Effector memory CD4-positive, alpha-beta T cell (primary cell): ENCODE measurements around the gene SPNS3.

Experiments
- DNase-seq, 3 donors: peaks; one replicate each; pipeline ENCODE4 v3.0.0-alpha.2; 2020
- H3K27ac ChIP-seq: 2 replicates; pipeline ENCODE4 v1.7.0; 2013; ENCODE audit warnings: mild to moderate bottlenecking, low read length, moderate library complexity; ENCODE audit not compliant: insufficient read depth, poor library complexity, severe bottlenecking
- H3K27me3 ChIP-seq: replicated peaks from 2 replicates; pipeline ENCODE4 v1.7.0; 2013; ENCODE audit warnings: mild to moderate bottlenecking, low read length; ENCODE audit not compliant: insufficient read depth, control insufficient read depth, poor library complexity, severe bottlenecking
- H3K36me3 ChIP-seq: 2 replicates; pipeline ENCODE4 v1.7.0; 2013; ENCODE audit warnings: mild to moderate bottlenecking, low read length, moderate library complexity; ENCODE audit not compliant: control insufficient read depth, insufficient read depth
- H3K4me1 ChIP-seq: 2 replicates; pipeline ENCODE4 v1.7.0; 2013; ENCODE audit warnings: low read length, mild to moderate bottlenecking; ENCODE audit not compliant: control insufficient read depth, insufficient read depth, poor library complexity, severe bottlenecking
- H3K4me3 ChIP-seq: 2 replicates; pipeline ENCODE4 v1.7.0; 2013; ENCODE audit warnings: low read length, low read depth, mild to moderate bottlenecking; ENCODE audit not compliant: insufficient read depth, poor library complexity, severe bottlenecking
- H3K9me3 ChIP-seq: 2 replicates; pipeline ENCODE4 v1.7.0; 2013; ENCODE audit warnings: mild to moderate bottlenecking, low read length, moderate library complexity; ENCODE audit not compliant: control insufficient read depth

Gene SPNS3

GRCh38 chr17:4444782-4445473 is 11.2 kb downstream of the SPNS3 start:
- no peak overlapping the region for H3K27ac ChIP-seq

GRCh38 chr17:4445731-4446130 is 12.0 kb downstream of the SPNS3 start:
- H3K36me3 ChIP-seq = no peaks in the 10 kb centered on the region
- no peak overlapping the region for H3K27ac ChIP-seq
- no peak overlapping the region for H3K4me3 ChIP-seq
- no peak for DNase-seq
- H3K4me1 ChIP-seq = no peaks in the 10 kb centered on the region
- no peaks in the 10 kb centered on the region for H3K27me3 ChIP-seq
- no peaks in the 10 kb centered on the region for H3K9me3 ChIP-seq

More at GRCh38 chr17:4444782-4445473, 11.2 kb downstream of the SPNS3 start:
- no peaks in the 10 kb centered on the region for H3K4me1 ChIP-seq
- no peaks in the 10 kb centered on the region for H3K36me3 ChIP-seq
- DNase-seq = no peak
- H3K9me3 ChIP-seq = no peaks in the 10 kb centered on the region
- no peaks in the 10 kb centered on the region for H3K27me3 ChIP-seq
- H3K4me3 ChIP-seq = no peak overlapping the region

- Histone ChIP-seq H3K27ac (no peak overlapping the region), H3K4me1 (no peaks in the 10 kb centered on the region), H3K4me3 (no peak overlapping the region), H3K36me3 (no peaks in the 10 kb centered on the region), H3K9me3 (no peaks in the 10 kb centered on the region), H3K27me3 (no peaks in the 10 kb centered on the region)
- DNase-seq = no peak
Measured at GRCh38 chr17:4446326-4447071, 12.8 kb downstream of the SPNS3 start.

- H3K36me3 ChIP-seq = no peaks in the 10 kb centered on the region
- no peak overlapping the region for H3K4me3 ChIP-seq
- H3K27ac ChIP-seq = no peak overlapping the region
- no peaks in the 10 kb centered on the region for H3K27me3 ChIP-seq
- H3K9me3 ChIP-seq = no peaks in the 10 kb centered on the region
- no peaks in the 10 kb centered on the region for H3K4me1 ChIP-seq
- no peak for DNase-seq
Measured at GRCh38 chr17:4448197-4448980, 14.6 kb downstream of the SPNS3 start.

GRCh38 chr17:4449736-4450135 is 16.0 kb downstream of the SPNS3 start:
- Histone ChIP-seq H3K36me3 (no peaks in the 10 kb centered on the region), H3K9me3 (no peaks in the 10 kb centered on the region), H3K4me1 (no peaks in the 10 kb centered on the region), H3K4me3 (no peak overlapping the region), H3K27ac (no peak overlapping the region), H3K27me3 (no peaks in the 10 kb centered on the region)
- DNase-seq = no peak

GRCh38 chr17:4450710-4451316 is 17.1 kb downstream of the SPNS3 start:
- H3K36me3 ChIP-seq = no peaks in the 10 kb centered on the region
- no peaks in the 10 kb centered on the region for H3K4me1 ChIP-seq
- H3K27ac ChIP-seq = no peak overlapping the region
- no peaks in the 10 kb centered on the region for H3K9me3 ChIP-seq
- no peak overlapping the region for H3K4me3 ChIP-seq
- DNase-seq = no peak
- no peaks in the 10 kb centered on the region for H3K27me3 ChIP-seq

GRCh38 chr17:4453812-4454591 is 20.3 kb downstream of the SPNS3 start:
- DNase-seq = no peak
- no peaks in the 10 kb centered on the region for H3K27me3 ChIP-seq

GRCh38 chr17:4460661-4461060 is 26.9 kb downstream of the SPNS3 start:
- DNase-seq = no peak
- no peak overlapping the region for H3K4me3 ChIP-seq
- H3K27me3 ChIP-seq = no peaks in the 10 kb centered on the region
- no peak overlapping the region for H3K27ac ChIP-seq
- no peaks in the 10 kb centered on the region for H3K36me3 ChIP-seq
- H3K9me3 ChIP-seq = no peaks in the 10 kb centered on the region
- no peaks in the 10 kb centered on the region for H3K4me1 ChIP-seq

More at GRCh38 chr17:4453812-4454591, 20.3 kb downstream of the SPNS3 start:
- no peaks in the 10 kb centered on the region for H3K36me3 ChIP-seq
- no peak overlapping the region for H3K4me3 ChIP-seq
- no peaks in the 10 kb centered on the region for H3K9me3 ChIP-seq
- no peaks in the 10 kb centered on the region for H3K4me1 ChIP-seq
- H3K27ac ChIP-seq = no peak overlapping the region

GRCh38 chr17:4463818-4464476 is 30.2 kb downstream of the SPNS3 start:
- H3K36me3 ChIP-seq = no peaks in the 10 kb centered on the region
- no peak overlapping the region for H3K27ac ChIP-seq
- H3K9me3 ChIP-seq = no peaks in the 10 kb centered on the region
- H3K4me1 ChIP-seq = no peaks in the 10 kb centered on the region
- no peak for DNase-seq
- H3K4me3 ChIP-seq = no peak overlapping the region
- H3K27me3 ChIP-seq = no peaks in the 10 kb centered on the region
